Loucy (cell line): ENCODE data around the gene TMIE.

ENCODE experiments used
- H2AFZ ChIP-seq: fragments of 200-600 bp; sonication (generic); 2 replicates; pipeline ENCODE4 v1.6.0; 2016; ENCODE audit warnings: antibody characterized with exemption, mild to moderate bottlenecking, low read length, moderate library complexity
- H3F3A ChIP-seq: fragments of 200-600 bp; 2 replicates; pipeline ENCODE4 v1.6.0; 2016; ENCODE audit warnings: antibody characterized with exemption, low read depth, mild to moderate bottlenecking
- H3K27me3 ChIP-seq: fragments of 200-600 bp; sonication (generic); 2 replicates; pipeline ENCODE4 v1.6.1; 2014; ENCODE audit warnings: low read length, mild to moderate bottlenecking; ENCODE audit not compliant: insufficient read depth, poor library complexity, severe bottlenecking
- H3K36me3 ChIP-seq: fragments of 200-600 bp; sonication (generic); 2 replicates; pipeline ENCODE4 v1.6.1; 2016; ENCODE audit warnings: low read length; ENCODE audit not compliant: insufficient read depth
- H3K4me1 ChIP-seq: fragments of 200-600 bp; sonication (generic); 2 replicates; pipeline ENCODE4 v1.5.1; 2014; ENCODE audit warnings: low read length, mild to moderate bottlenecking; ENCODE audit not compliant: insufficient read depth, poor library complexity, severe bottlenecking
- H3K4me2 ChIP-seq: fragments of 200-600 bp; sonication (generic); 2 replicates; pipeline ENCODE4 v1.6.0; 2014; ENCODE audit warnings: antibody characterized with exemption, low read length, low read depth, mild to moderate bottlenecking; ENCODE audit not compliant: poor library complexity, severe bottlenecking
- H3K4me3 ChIP-seq: fragments of 200-600 bp; sonication (generic); 2 replicates; pipeline ENCODE4 v1.5.1; 2014; ENCODE audit warnings: low read length, mild to moderate bottlenecking, mixed read lengths; ENCODE audit not compliant: poor library complexity, severe bottlenecking
- H3K79me2 ChIP-seq: fragments of 200-600 bp; sonication (generic); 2 replicates; pipeline ENCODE4 v1.6.1; 2014; ENCODE audit warnings: low read length; ENCODE audit not compliant: insufficient read depth
- H3K9ac ChIP-seq: fragments of 200-600 bp; sonication (generic); 2 replicates; pipeline ENCODE4 v1.6.0; 2014; ENCODE audit warnings: mild to moderate bottlenecking, low read depth, low read length, moderate library complexity; ENCODE audit not compliant: poor library complexity, severe bottlenecking
- H3K9me2 ChIP-seq: fragments of 200-600 bp; sonication (generic); replicated peaks from 2 replicates; pipeline ENCODE4 v1.6.1; 2016; ENCODE audit warnings: low read depth, low read length, mixed read lengths
- H3K9me3 ChIP-seq: fragments of 200-600 bp; sonication (generic); 2 replicates; pipeline ENCODE4 v1.6.1; 2014; ENCODE audit warnings: mild to moderate bottlenecking, antibody characterized with exemption, low read length, low read depth; ENCODE audit not compliant: insufficient read depth
- H4K20me1 ChIP-seq: fragments of 200-600 bp; sonication (generic); 2 replicates; pipeline ENCODE4 v1.6.0; 2014; ENCODE audit warnings: antibody characterized with exemption, low read length, mild to moderate bottlenecking; ENCODE audit not compliant: insufficient read depth, poor library complexity, severe bottlenecking
- CTCF ChIP-seq: fragments of 200-600 bp; sonication (generic); conservative IDR thresholded peaks from 2 replicates; pipeline ENCODE4 v1.5.1; 2014; ENCODE audit warnings: mild to moderate bottlenecking, antibody characterized with exemption, low read length
- EZH2phosphoT487 ChIP-seq: fragments of 200-600 bp; IDR thresholded peaks from 2 replicates; pipeline ENCODE4 v1.6.1; 2018; ENCODE audit warnings: antibody characterized with exemption, mild to moderate bottlenecking, moderate library complexity, borderline replicate concordance

Gene TMIE

DNA sequence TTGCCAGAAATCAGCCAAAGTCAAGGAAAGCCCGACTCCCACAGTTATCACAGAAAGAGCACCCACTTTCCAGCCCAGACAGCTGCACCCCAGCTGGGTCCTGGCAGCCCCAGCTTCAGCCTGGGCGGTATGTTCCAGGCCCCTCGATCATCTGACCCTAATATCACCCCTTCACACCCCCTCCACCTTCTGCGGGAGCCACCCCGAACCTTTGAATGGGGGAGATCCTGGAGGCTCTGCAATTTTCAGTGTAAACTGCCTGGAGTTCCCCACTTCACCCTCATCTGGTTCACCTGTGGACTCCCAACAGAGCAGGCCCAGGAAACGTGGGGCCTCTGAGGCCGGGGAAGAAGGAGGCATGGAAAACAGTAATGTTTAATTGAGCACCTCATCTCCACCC, 10.6 kb downstream of the TMIE start:
- no peaks in the 10 kb centered on the region for H3K9me3 ChIP-seq
- H3K36me3 ChIP-seq, result no peaks in the 10 kb centered on the region
- H4K20me1 ChIP-seq, result no peaks in the 10 kb centered on the region
- TF ChIP-seq CTCF (no peak), EZH2phosphoT487 (no peak)
- H3K9ac ChIP-seq, result no peak overlapping the region
- H3K27me3 ChIP-seq, result no peaks in the 10 kb centered on the region
- H3K9me2 ChIP-seq, result no peaks in the 10 kb centered on the region
- no peaks in the 10 kb centered on the region for H3F3A ChIP-seq
- no peak overlapping the region for H3K4me2 ChIP-seq
- H3K4me3 ChIP-seq, result no peak overlapping the region
- H2AFZ ChIP-seq, result no peak overlapping the region
- no peaks in the 10 kb centered on the region for H3K4me1 ChIP-seq
- no peaks in the 10 kb centered on the region for H3K79me2 ChIP-seq

DNA sequence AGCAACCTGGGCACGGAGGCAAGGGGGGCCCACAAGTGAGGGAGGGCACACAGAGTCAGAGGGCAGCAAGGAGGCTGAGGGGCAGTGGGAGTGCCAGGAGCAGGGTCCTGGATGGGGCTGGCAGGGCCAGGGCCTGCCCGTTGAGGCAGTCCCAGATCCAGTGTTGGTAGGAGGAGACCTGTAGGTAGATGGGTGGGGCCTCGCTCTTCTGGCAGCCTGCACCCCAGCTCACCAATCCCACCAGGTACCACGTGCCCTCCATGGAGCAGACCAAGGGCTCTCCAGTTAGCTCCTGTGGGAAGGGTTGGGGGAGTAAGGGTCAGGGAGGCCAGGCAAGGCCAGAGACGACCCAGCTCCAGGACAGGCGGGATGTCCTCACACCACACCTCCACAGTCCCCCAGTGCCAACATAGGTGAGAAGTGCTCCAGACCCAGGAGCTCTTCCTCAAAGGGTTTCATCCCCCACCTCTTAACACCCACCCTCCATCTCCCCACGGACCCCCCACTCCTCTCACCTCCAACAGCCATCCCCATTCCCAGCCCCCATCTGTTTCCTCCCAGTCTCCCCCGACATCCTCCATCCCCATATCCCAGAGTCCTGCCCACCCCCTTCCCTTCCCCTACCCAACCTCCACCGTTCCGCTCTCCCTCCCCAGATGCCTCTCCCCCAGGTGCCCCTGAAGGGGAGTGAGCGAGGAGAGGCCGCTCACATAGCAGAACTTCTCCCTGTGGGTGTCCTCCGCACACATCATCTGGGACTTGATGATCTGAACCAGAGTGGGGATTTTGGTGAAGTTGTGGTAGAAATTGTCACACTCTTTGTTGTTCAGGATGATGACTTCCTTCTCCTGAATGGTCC, 11.2 kb downstream of the TMIE start:
- Histone ChIP-seq H3F3A (no peaks in the 10 kb centered on the region), H3K9me3 (no peaks in the 10 kb centered on the region)

DNA sequence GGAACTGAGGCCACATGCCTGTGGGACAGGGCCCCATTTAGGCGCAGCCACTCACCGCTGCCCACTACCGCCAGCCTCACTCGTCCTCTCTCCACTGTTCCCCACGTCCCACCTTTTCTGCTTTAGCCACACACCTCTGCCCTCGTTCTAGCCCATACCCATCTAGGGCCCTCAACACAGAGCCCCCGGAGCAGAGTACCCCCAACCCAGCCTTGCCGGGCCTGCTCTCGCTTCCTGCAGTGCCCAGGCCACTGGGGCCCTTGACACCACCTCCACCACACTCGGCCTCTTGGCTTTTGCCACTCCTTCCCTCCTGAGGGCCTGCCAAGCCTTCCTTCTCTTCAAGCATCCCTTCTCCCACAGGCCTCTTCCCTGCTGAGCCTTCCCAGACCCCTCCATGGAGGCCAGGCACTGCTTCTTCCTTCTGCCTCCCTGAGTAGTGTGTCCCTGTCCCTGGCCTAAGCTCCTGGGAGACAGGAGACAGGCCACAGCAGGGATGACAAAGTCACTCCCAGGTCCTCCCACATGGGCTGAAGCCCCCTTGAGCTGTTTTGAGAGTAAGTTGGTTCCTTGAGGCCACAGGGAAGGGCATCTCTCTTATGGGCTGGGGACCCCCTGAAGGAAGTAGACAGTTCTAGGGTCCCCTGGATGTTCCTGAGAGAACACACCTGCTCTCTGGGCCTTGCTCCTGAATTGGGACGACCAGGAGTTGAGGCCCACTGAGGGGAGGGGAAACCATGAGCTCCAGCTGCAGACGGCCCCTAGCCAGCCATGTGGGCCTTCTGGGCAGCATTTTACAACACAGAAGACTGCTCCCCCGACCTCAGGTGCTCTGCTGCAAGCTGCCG, 12.1 kb downstream of the TMIE start:
- Histone ChIP-seq H3K9me2 (no peaks in the 10 kb centered on the region), H2AFZ (no peak overlapping the region), H3K4me3 (no peak overlapping the region), H3K9ac (no peak overlapping the region), H3K79me2 (no peaks in the 10 kb centered on the region), H3K4me1 (no peaks in the 10 kb centered on the region), H3F3A (no peaks in the 10 kb centered on the region), H3K9me3 (no peaks in the 10 kb centered on the region), H3K36me3 (no peaks in the 10 kb centered on the region), H3K4me2 (no peak overlapping the region), H3K27me3 (no peaks in the 10 kb centered on the region), H4K20me1 (no peaks in the 10 kb centered on the region)
- TF ChIP-seq CTCF (no peak), EZH2phosphoT487 (no peak)

More for the DNA sequence above, 11.2 kb downstream of the TMIE start:
- no peak overlapping the region for H2AFZ ChIP-seq
- H3K79me2 ChIP-seq, result no peaks in the 10 kb centered on the region
- H3K27me3 ChIP-seq, result no peaks in the 10 kb centered on the region
- no peak for TF ChIP-seq CTCF
- no peak for TF ChIP-seq EZH2phosphoT487
- H3K4me2 ChIP-seq, result no peak overlapping the region
- no peaks in the 10 kb centered on the region for H3K4me1 ChIP-seq
- no peaks in the 10 kb centered on the region for H3K36me3 ChIP-seq
- no peaks in the 10 kb centered on the region for H3K9me2 ChIP-seq
- H3K4me3 ChIP-seq, result no peak overlapping the region
- no peak overlapping the region for H3K9ac ChIP-seq
- H4K20me1 ChIP-seq, result no peaks in the 10 kb centered on the region
